Cortex of kidney (tissue), 1 donor: ENCODE data around the gene RUFY2.
"Not testable (repeated sequence)": the region's sequence is repeated elsewhere in the genome, so short reads cannot be mapped to it uniquely, and the experiment has no call there.

Source experiments
- DNase-seq: peaks from one replicate; lab custom pipeline; 2025; lab: John Stamatoyannopoulos, UW

The RUFY2 gene

DNA sequence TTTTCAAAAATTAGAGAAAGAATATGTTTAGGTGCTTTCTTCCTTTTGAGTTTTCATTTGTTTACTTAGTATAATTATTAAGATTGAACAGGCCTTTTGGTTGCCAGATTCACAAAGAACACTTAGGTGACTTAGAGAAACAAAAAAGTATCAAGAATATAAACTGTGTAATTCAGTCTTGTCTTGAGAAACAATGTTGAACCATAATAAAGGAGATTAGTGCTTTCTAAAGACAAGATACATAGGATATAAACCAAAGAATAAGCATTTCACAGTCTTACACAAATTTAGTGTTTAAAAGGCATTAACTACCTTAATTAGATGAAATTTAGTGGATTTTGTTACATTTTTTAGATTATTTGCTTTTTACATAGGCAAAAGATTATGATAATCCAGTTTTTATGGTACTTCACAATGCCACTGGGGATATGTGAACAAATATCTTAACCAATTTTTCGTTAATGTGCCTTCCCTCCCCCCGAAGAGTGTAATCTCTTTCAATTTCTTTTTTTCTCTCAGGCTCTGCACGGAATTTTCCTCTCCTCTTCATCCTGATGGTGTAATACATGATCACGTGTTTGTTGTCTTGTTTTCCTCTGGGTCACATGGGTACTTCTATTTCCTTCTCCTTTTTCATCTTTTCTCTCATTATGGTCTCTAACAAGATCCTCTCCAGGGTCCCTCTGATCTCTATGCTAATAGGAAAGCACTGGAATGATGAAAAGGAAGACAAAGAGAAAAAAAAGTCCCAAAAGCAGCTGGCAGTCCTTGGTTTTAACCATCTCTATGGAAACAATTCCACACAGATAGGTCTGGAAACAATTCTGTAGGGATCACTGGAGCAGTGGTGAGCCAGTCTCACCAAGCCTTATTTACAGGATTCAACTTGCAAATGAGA lies 78.9 kb downstream of the RUFY2 start:
- no peak for DNase-seq

DNA sequence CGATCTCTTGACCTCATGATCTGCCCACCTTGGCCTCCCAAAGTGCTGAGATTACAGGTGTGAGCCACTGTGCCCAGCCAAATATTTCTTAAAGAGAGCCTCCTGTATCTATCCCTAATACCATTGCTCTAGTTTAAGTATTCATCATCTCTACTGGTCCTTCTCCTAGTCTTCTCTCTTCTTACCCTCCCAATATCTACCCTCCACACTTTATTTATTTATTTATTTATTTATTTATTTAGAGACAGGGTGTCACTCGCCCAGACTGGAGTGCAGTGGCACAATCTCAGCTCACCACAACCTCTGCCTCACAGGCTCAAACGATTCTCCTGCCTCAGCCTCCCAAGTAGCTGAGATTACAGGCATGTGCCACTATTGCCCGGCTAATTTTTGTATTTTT lies 82.7 kb downstream of the RUFY2 start:
- not testable (repeated sequence) for DNase-seq

DNA sequence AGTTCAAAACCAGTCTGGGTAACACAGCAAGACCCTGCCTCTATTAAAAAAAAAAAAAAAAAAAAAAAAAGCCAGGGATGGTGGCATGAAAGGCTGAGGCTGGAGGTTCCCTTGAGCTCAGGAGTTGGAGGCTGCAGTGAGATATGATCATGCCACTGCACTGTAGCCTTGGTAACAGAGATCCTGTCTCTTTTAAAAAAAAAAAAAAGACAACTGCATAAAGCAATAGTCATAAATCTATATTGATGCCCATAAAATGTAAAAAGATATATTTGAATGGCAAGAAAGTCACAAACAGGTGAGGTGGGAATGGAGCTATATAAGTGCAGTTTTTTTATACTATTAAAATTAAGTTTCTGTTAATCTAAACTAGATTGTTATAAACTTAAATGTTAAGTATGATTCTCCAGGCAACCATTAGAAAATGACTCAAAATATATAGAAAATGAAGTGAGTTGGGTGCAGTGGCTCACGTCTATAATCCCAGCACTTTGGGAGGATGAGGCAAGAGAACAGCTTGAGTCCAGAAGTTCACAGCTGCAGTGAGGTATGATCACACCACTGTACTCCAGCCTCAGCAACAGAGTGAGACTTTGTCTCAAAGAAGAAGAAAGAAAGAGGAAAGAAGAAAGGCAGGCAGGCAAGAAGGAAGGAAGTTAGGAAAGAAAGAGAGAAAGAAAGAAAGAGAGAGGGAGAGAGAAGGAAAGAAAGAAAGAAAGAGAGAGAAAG lies 88.6 kb downstream of the RUFY2 start:
- no peak for DNase-seq

DNA sequence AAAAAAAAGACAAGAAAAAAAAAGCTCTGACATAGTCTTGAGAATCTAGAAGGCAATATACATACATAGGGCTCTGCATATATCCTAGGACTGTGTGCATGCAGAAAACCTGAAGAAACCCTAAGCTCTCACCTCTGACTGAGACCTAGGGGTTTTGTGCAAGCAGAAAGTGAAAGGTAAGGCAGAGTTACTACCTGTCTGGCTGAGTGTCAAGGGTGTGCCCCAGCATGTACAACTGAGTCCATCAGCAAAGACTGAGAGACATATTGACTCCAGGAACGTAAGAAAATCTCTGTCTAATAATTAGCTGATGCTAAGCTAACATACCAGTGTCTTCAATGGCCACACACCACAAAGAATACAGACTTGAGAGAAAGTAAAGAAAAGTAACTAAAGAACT lies 91.5 kb downstream of the RUFY2 start:
- no peak for DNase-seq

DNA sequence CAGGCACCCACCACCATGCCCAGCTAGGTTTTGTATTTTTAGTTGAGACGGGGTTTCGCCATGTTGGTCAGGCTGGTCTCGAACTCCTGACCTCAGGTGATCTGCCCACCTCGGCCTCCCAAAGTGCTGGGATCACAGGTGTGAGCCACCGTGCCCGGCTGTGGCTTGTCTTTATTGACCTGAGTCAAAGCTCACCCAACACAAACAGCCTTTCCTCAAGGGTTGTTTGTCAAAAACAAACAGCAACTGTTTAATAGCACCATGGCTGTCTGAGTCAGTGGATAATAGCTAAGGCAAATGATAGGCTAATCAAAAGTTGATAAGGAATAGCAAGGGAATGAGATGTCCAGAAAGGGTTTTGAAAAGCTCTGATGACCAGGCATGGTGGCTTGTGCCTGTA lies 92.1 kb downstream of the RUFY2 start:
- DNase-seq, result not testable (repeated sequence)

DNA sequence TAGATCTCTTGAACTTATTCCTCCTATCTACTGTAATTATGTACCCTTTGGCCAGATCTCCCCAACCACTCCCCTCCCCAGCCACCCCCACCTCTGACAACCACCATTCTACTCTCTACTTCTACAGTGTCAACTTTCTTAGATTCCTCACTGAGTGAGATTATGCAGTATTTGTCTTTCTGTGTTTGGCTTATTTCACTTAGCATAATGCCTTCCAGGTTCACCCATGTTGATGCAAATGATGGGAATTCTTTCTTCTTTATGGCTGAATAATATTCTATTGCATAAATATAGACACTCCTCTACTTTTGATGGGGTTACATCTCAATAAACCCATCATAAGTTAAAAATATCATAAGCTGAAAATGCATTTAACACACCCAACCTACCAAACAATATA lies 96.5 kb downstream of the RUFY2 start:
- DNase-seq, result no peak

DNA sequence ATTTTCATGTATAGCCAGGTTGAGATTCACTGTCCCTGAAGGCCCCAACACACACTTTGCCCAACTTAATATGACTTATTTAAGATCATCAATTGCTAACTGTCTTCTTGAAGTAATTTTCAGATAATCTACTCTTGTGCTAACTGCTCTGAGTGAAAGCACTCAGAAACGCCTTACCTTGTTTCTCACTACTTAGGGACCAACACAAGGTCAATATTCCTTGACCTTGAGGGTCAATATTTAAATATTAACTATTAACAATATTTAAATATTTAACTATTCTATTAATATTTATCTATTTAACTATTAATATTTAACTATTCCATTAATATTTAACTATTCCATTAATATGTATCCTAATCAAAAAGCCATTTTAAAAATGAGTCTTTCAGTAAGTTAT lies 101.2 kb downstream of the RUFY2 start:
- DNase-seq, result no peak

DNA sequence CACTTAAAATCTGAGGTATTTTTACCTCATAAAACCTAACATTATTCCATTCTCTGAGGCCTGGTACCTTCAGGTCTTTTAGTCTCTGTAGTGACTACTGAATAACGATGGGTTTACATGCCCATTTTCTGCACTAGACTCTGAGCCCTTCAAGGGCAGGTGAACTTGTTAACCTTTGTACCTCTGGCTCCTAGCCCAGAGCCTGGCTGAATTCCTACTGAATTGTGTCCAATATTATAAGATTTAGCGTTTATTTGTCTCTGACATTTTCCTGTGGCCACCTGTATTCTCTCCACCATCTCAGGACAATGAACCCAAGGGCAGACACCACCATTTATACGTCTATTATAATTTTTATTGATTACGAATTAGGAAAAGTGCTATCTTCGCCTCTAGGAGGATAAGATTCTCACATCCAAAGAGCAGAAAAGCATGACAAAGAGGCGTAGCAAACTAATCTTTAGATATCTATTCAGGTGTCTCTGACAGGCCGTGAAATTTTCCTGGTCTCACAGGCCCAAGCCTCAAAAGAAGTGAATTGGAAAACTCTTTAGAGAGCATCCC lies 103.1 kb downstream of the RUFY2 start:
- no peak for DNase-seq

DNA sequence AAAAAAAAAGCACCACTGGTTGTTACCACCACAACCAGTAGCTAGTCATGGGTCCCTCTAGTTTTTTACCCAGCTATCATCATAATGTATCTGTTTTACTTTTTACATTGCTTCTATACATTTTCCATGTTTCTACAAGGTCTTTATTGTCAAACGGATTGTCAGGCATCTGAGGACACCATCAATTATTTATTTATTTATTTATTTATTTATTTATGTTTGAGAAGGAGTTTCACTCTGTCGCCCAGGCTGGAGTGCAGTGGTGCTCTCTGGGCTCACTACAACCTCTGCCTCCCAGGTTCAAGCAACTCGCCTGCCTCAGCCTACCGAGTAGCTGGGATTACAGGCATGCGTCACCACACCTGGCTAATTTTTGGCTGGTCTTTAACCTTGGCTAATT lies 104.2 kb downstream of the RUFY2 start:
- DNase-seq, result no peak

DNA sequence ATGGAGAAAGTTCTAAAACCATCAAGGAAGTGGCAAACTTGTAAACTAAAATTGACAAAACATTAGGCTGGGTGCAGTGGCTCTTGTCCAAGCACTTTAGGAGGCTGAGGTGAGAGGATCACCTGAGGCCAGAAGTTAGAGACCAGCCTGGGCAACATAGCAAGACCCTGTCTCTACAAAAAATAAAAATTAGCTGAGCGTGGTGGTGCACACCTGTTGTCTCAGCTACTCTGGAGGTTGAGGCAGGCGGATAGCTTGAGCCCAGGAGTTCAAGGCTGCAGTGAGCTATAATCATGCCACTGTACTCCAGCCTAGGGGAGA lies 104.6 kb downstream of the RUFY2 start:
- DNase-seq, result no peak

DNA sequence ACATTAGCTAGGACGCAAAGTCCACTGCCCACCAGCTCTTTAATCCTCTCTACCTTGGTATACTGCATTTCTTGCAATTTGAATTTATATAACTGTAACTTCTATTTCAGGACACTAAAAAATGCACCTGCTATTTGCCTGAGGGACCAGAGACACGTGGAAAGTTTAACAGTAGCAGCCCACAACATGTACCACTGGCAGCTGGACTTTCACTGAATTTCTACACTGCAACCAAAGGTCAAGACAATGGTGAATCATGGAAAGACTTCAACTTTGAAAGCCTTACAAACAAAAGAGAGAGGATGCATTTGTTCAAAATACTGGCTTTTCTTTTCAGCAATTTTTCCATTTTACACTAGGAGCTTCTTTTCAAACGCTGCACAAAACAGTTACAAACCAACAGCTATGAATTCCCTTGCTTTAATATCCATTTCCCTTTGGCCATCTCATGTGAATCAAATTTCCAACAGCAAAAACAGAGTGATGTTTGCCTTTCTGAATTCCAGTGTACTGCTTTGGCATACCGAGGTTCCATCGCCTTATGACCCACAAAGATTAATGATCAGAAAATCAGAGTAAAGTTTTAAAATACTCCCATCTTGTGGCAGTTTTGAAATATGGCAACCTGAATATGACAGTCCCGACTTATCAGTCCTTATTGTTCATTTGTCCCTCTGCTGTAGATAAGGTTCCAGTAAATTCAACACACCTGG lies 105.1 kb downstream of the RUFY2 start:
- no peak for DNase-seq

DNA sequence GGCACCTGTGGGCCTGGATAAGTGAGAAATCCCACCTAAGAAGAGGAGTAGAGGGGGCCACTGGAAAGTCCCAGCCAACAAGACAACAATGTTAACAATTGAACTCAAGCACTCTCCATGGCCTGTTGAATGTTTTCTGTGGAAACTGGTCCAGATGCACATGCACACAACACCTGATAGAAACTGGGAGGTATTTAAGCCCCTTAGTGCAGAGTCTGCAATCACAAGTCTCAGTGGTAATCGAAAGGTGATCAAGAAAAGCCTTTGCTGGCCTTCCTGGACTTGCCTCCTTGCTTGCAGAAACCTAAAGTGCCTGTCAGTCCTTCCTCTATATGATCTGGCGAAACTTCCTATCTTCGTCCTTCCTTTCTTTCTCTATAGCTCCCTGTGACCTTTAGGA lies 105.8 kb downstream of the RUFY2 start:
- DNase-seq, result no peak

DNA sequence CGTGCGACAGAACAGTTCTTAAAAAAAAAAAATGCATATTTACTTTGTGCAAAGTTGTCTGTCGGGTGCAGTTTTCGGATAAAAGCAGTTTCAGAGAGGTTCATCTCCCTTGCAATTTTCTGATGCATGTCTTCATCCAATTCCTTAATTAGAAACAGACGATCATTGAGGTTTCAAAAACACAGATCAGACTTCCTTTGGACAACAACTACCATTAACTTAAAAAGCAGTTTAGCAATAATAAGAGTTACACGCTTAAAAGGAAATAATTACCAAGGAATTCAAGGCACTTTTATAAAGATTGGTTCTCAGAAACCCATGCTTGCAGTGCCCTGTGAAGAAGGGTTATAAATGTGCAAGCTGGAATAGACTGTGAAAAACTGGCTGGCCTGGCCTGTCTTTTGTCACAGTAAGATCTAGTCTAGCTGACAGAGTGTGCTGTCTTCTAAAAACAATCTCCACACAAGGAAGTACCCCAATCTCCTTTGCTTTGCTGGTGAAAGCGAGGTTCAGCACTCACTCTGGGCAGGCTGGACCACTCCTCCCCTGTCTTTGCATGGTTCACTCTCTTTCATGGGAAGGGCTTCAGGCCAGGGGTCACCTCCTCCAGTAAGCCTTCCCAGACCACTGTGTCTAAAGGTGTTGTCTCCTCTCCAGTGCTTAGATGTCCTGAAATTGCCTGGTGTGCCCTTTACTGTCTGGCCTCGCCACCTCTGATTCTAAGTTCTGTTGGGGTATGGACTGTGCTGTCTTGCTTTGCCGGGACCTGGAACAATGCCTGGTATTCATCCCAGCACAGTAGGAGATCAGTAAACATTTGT lies 110.0 kb downstream of the RUFY2 start:
- no peak for DNase-seq
